ENCODE data around the gene FHOD1.

FHOD1 gene

GRCh38 chr16:67201411-67202345, 45.6 kb downstream of the FHOD1 start:
- no peak overlapping the region for H3K4me3 ChIP-seq (ENCODE audit: low read length)
- WGBS = 95% methylated on average over 40 of the region's 40 CpGs
- no peaks in the 10 kb centered on the region; the same call in 1 of the 2 replicates for H3K4me1 ChIP-seq (ENCODE audit: insufficient read depth, low read length)
- no peaks in the 10 kb centered on the region for H3K27me3 ChIP-seq (ENCODE audit: insufficient read depth, low read length)
- H3K27ac ChIP-seq (ENCODE audit: low read depth, low read length) = no peak overlapping the region
- no peaks in the 10 kb centered on the region for H3K9me3 ChIP-seq (ENCODE audit: insufficient read depth, low read depth, low read length)
- H3K9ac ChIP-seq (ENCODE audit: low read depth, low read length) = no peak overlapping the region
- H3K36me3 ChIP-seq (ENCODE audit: insufficient read depth, low read length) = peaks cover 40% of the 10 kb centered on the region

GRCh38 chr16:67200491-67200890, 46.8 kb downstream of the FHOD1 start:
- Histone ChIP-seq H3K4me1 (ENCODE audit: insufficient read depth, low read length) (no peaks in the 10 kb centered on the region; the same call in 1 of the 2 replicates), H3K4me3 (ENCODE audit: low read length) (no peak overlapping the region), H3K9ac (ENCODE audit: low read depth, low read length) (no peak overlapping the region), H3K9me3 (ENCODE audit: insufficient read depth, low read depth, low read length) (no peaks in the 10 kb centered on the region), H3K27ac (ENCODE audit: low read depth, low read length) (no peak overlapping the region), H3K27me3 (ENCODE audit: insufficient read depth, low read length) (no peaks in the 10 kb centered on the region), H3K36me3 (ENCODE audit: insufficient read depth, low read length) (peaks cover 52% of the 10 kb centered on the region)
- WGBS = 94% methylated on average over 8 of the region's 8 CpGs

GRCh38 chr16:67199808-67200198, 47.5 kb downstream of the FHOD1 start:
- Histone ChIP-seq H3K9me3 (ENCODE audit: insufficient read depth, low read depth, low read length) (no peaks in the 10 kb centered on the region), H3K9ac (ENCODE audit: low read depth, low read length) (no peak overlapping the region; the same call in 1 of the 2 replicates), H3K27ac (ENCODE audit: low read depth, low read length) (no peak overlapping the region), H3K36me3 (ENCODE audit: insufficient read depth, low read length) (peaks cover 59% of the 10 kb centered on the region), H3K4me1 (ENCODE audit: insufficient read depth, low read length) (no peaks in the 10 kb centered on the region; the same call in 1 of the 2 replicates), H3K27me3 (ENCODE audit: insufficient read depth, low read length) (no peaks in the 10 kb centered on the region), H3K4me3 (ENCODE audit: low read length) (peak overlapping the region; percentile 56)
- WGBS = 92% methylated on average over 21 of the region's 22 CpGs

DNA sequence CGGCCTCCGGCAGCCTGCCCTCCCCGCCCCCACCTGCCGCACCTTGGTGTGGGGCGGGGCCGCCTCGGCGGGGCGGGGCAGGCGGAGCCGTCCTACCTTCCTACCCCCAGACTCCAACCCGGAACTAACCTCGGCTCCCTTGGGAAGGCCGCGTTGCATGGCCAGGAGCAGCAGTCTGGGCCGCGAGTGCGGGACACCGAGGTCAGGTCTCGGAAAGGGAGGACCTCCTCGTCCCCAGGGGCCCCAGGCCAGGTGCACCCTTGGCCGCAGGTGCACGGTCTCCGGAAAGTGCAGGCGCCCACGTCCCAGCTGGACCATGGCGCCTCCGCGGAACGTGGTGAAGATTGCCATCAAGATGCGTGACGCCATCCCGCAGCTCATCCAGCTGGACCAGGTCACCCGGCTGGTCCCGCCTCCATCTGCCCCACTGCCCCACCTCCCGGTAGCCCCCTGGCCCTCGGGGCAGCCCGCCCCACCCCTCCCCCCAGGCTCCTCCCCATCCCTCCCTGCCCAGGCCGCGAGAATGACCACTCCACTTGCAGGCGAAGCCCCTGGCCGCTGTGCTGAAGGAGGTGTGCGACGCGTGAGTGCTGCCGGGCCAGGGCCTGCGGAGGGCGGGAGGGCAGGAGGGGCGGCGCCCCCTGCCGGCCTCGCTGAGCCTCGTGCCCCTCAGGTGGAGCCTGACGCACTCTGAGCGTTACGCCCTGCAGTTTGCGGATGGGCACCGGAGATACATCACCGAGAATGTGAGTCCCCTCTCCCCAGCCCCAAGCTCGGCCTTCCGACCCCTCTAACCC, 48.1 kb downstream of the FHOD1 start, which contains the start of gene ELMO3:
Gene ELMO3, plus strand, starts transcription at position 121 of the 797 bp plus-strand sequence. Its CDS starts 196 bp downstream, at position 317.
- peak within 1 kb of the TSS; percentile 64 for H3K4me3 ChIP-seq (ENCODE audit: low read length)
- no peaks in the 10 kb centered on the region; the same call in 1 of the 2 replicates for H3K4me1 ChIP-seq (ENCODE audit: insufficient read depth, low read length)
- peaks cover 64% of the 10 kb centered on the region for H3K36me3 ChIP-seq (ENCODE audit: insufficient read depth, low read length)
- 87% methylated on average over 59 of the region's 61 CpGs for WGBS
- H3K9me3 ChIP-seq (ENCODE audit: insufficient read depth, low read depth, low read length) = no peaks in the 10 kb centered on the region
- H3K9ac ChIP-seq (ENCODE audit: low read depth, low read length) = no peak within 1 kb of the TSS; the same call in 1 of the 2 replicates
- no peaks in the 10 kb centered on the region for H3K27me3 ChIP-seq (ENCODE audit: insufficient read depth, low read length)
- H3K27ac ChIP-seq (ENCODE audit: low read depth, low read length) = no peak within 1 kb of the TSS

DNA sequence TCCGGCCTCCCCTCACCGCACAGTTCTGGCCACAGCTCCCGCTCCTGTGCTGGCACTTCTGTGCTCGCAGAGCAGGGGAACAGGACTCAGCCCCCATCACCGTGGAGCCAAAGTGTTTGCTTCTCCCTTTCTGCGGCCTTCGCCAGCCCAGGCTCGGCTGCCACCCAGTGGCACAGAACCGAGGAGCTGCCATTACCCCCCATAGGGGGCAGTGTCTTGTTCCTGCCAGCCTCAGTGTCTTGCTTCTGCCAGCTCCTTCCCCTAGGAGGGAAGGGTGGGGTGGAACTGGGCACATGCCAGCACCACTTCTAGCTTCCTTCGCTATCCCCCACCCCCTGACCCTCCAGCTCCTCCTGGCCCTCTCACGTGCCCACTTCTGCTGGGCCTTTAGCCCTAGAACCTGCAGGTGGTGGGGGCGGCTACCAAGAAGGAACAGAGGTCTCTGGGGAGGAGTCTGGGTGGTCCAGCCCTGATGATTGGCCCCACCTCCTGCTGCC, 49.0 kb downstream of the FHOD1 start:
- 87% methylated on average over 12 of the region's 12 CpGs for WGBS
- no peak overlapping the region for H3K9ac ChIP-seq (ENCODE audit: low read depth, low read length)
- no peaks in the 10 kb centered on the region for H3K9me3 ChIP-seq (ENCODE audit: insufficient read depth, low read depth, low read length)
- peaks cover 2% of the 10 kb centered on the region for H3K4me1 ChIP-seq (ENCODE audit: insufficient read depth, low read length)
- H3K27ac ChIP-seq (ENCODE audit: low read depth, low read length) = no peak overlapping the region
- H3K27me3 ChIP-seq (ENCODE audit: insufficient read depth, low read length) = no peaks in the 10 kb centered on the region
- H3K36me3 ChIP-seq (ENCODE audit: insufficient read depth, low read length) = peaks cover 68% of the 10 kb centered on the region
- H3K4me3 ChIP-seq (ENCODE audit: low read length) = peak overlapping the region; percentile 64; the same call in 1 of the 2 replicates

DNA sequence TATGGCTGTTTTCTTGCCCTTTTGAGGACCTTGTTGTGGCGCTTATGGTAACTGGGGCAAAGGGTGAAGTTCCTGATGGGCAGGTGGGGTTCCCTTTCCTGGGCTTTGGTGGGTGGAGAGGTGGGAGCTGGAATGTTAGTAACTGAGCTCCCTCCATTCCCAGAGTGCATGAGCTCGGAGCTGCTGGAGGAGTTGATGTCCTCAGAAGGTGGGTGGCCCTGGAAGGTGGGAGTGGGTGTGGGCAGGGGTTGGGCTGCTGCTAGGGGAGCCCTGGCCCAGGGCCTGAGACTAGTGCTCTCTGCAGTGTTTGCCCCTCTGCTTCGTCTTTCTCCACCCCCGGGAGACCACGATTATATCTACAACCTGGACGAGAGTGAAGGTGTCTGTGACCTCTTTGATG, 49.6 kb downstream of the FHOD1 start:
- WGBS = 93% methylated on average over 6 of the region's 6 CpGs

GRCh38 chr16:67196881-67197280, 50.4 kb downstream of the FHOD1 start:
- Histone ChIP-seq H3K27me3 (ENCODE audit: insufficient read depth, low read length) (no peaks in the 10 kb centered on the region), H3K9ac (ENCODE audit: low read depth, low read length) (no peak overlapping the region), H3K4me1 (ENCODE audit: insufficient read depth, low read length) (peaks cover 7% of the 10 kb centered on the region), H3K4me3 (ENCODE audit: low read length) (no peak overlapping the region), H3K36me3 (ENCODE audit: insufficient read depth, low read length) (peaks cover 59% of the 10 kb centered on the region), H3K27ac (ENCODE audit: low read depth, low read length) (no peak overlapping the region), H3K9me3 (ENCODE audit: insufficient read depth, low read depth, low read length) (no peaks in the 10 kb centered on the region)
- 94% methylated on average over 1 of the region's 1 CpG for WGBS

More for the DNA sequence above, 49.6 kb downstream of the FHOD1 start:
- Histone ChIP-seq H3K9me3 (ENCODE audit: insufficient read depth, low read depth, low read length) (no peaks in the 10 kb centered on the region), H3K36me3 (ENCODE audit: insufficient read depth, low read length) (peaks cover 66% of the 10 kb centered on the region), H3K4me3 (ENCODE audit: low read length) (no peak overlapping the region), H3K9ac (ENCODE audit: low read depth, low read length) (no peak overlapping the region), H3K4me1 (ENCODE audit: insufficient read depth, low read length) (peaks cover 7% of the 10 kb centered on the region), H3K27ac (ENCODE audit: low read depth, low read length) (no peak overlapping the region), H3K27me3 (ENCODE audit: insufficient read depth, low read length) (no peaks in the 10 kb centered on the region)

DNA sequence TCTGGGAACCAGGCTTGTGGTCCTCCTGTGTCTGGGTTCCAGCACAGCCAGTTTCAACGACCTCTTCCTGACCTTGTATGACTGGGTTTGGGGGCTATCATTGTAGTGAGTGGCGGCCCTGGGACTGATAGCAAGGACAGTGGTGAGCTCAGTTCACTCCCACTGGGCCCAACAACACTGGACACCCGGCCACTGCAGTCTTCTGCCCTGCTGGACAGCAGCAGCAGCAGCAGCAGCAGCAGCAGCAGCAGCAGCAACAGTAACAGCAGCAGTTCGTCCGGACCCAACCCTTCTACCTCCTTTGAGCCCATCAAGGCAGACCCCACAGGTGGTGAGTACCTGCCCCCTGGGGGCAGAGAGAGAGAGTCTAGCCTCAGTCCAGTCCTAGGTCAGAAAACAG, 51.6 kb downstream of the FHOD1 start:
- no peak overlapping the region for H3K9ac ChIP-seq (ENCODE audit: low read depth, low read length)
- H3K4me3 ChIP-seq (ENCODE audit: low read length) = no peak overlapping the region
- H3K9me3 ChIP-seq (ENCODE audit: insufficient read depth, low read depth, low read length) = no peaks in the 10 kb centered on the region
- H3K36me3 ChIP-seq (ENCODE audit: insufficient read depth, low read length) = peaks cover 53% of the 10 kb centered on the region
- H3K4me1 ChIP-seq (ENCODE audit: insufficient read depth, low read length) = peaks cover 7% of the 10 kb centered on the region
- 95% methylated on average over 5 of the region's 5 CpGs for WGBS
- no peaks in the 10 kb centered on the region for H3K27me3 ChIP-seq (ENCODE audit: insufficient read depth, low read length)
- H3K27ac ChIP-seq (ENCODE audit: low read depth, low read length) = no peak overlapping the region

DNA sequence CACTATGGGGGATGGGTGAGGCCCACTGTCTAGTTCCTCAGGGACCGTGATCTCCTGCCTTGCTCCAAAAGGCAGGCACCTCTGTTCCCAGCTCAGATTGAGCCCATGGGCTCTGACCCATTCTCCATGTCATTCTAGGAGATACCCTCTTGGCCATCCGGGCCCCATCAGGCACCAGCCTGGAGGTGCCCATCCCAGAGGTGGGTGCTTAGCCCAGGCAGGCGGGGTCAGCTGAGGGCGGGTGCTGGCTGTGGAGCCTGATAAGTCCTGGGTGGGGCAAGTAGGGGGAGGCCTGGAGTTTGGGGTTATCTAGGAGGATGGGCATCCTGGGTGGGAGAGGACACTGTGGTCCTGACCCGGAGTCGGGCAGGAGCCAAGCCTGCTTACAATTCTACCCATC, 53.0 kb downstream of the FHOD1 start:
- Histone ChIP-seq H3K4me3 (ENCODE audit: low read length) (no peak overlapping the region), H3K4me1 (ENCODE audit: insufficient read depth, low read length) (peaks cover 7% of the 10 kb centered on the region), H3K27me3 (ENCODE audit: insufficient read depth, low read length) (no peaks in the 10 kb centered on the region), H3K9ac (ENCODE audit: low read depth, low read length) (no peak overlapping the region), H3K27ac (ENCODE audit: low read depth, low read length) (no peak overlapping the region), H3K36me3 (ENCODE audit: insufficient read depth, low read length) (peaks cover 51% of the 10 kb centered on the region), H3K9me3 (ENCODE audit: insufficient read depth, low read depth, low read length) (no peaks in the 10 kb centered on the region)
- 96% methylated on average over 4 of the region's 6 CpGs for WGBS

- peaks cover 51% of the 10 kb centered on the region for H3K36me3 ChIP-seq (ENCODE audit: insufficient read depth, low read length)
- peak overlapping the region; percentile 99 for H3K4me3 ChIP-seq (ENCODE audit: low read length)
- no peaks in the 10 kb centered on the region for H3K27me3 ChIP-seq (ENCODE audit: insufficient read depth, low read length)
- no peak overlapping the region for H3K9ac ChIP-seq (ENCODE audit: low read depth, low read length)
- peaks cover 7% of the 10 kb centered on the region for H3K4me1 ChIP-seq (ENCODE audit: insufficient read depth, low read length)
- H3K9me3 ChIP-seq (ENCODE audit: insufficient read depth, low read depth, low read length) = no peaks in the 10 kb centered on the region
- no peak overlapping the region for H3K27ac ChIP-seq (ENCODE audit: low read depth, low read length)
These were observed 53.7 kb downstream of the FHOD1 start for GRCh38 chr16:67193536-67193935.
